SK-N-SH (cell line): ENCODE results near the gene WWOX.

Experiments used
- CHD2 ChIP-seq: fragments of 150-350 bp; IDR thresholded peaks from 2 replicates; pipeline ENCODE4 v1.6.1; 2018; ENCODE audit warnings: low read length; ENCODE audit not compliant: partially characterized antibody
- CTCF ChIP-seq: fragments of 200-600 bp; sonication (generic); IDR thresholded peaks from 2 replicates; pipeline ENCODE4 v1.6.1; 2017; ENCODE audit warnings: antibody characterized with exemption, mild to moderate bottlenecking, moderate library complexity
- EP300 ChIP-seq, 2 experiments: IDR thresholded peaks; 2 replicates each; pipeline versions ENCODE4 v1.4.0 to v1.6.1; 2012; ENCODE audit warnings: borderline replicate concordance in 1 of 2, low read depth in 1 of 2, low read length in 1 of 2
- FOSL2 ChIP-seq: IDR thresholded peaks from 2 replicates; pipeline ENCODE4 v1.4.0; 2012; ENCODE audit warnings: low read depth, mild to moderate bottlenecking, moderate library complexity, borderline replicate concordance
- GABPA ChIP-seq: IDR thresholded peaks from 2 replicates; pipeline ENCODE4 v1.4.0; 2012; ENCODE audit warnings: low read depth, mild to moderate bottlenecking
- POLR2AphosphoS5 ChIP-seq: IDR thresholded peaks from 2 replicates; pipeline ENCODE4 v1.6.1; 2012; ENCODE audit warnings: low read depth, low read length
- TAF1 ChIP-seq: IDR thresholded peaks from 2 replicates; pipeline ENCODE4 v1.6.1; 2012; ENCODE audit warnings: low read depth, mild to moderate bottlenecking, low read length, moderate library complexity, borderline replicate concordance
- TCF12 ChIP-seq: IDR thresholded peaks from 2 replicates; pipeline ENCODE4 v1.4.0; 2012
- TEAD4 ChIP-seq: IDR thresholded peaks from 2 replicates; pipeline ENCODE4 v1.4.0; 2012; ENCODE audit warnings: mild to moderate bottlenecking, borderline replicate concordance; ENCODE audit not compliant: insufficient read depth
- USF1 ChIP-seq: IDR thresholded peaks from 2 replicates; pipeline ENCODE4 v1.4.0; 2012; ENCODE audit warnings: low read depth, borderline replicate concordance
- YY1 ChIP-seq: IDR thresholded peaks from 2 replicates; pipeline ENCODE4 v1.4.0; 2012; ENCODE audit warnings: low read depth, mild to moderate bottlenecking

- TF ChIP-seq CTCF (no peak), USF1 (no peak), TEAD4 (no peak), YY1 (no peak), POLR2AphosphoS5 (no peak), EP300 (IDR thresholded peaks at IDR 0.05; ENCODE audit: borderline replicate concordance in 1 of 2, low read depth in 1 of 2, low read length in 1 of 2) (no peak), TCF12 (no peak), TAF1 (no peak), FOSL2 (no peak), CHD2 (no peak), GABPA (no peak)
Measured at GRCh38 chr16:78177987-78178386, 78.5 kb downstream of the WWOX start.
